ENCODE results near the gene BDH1. TPM values are rescaled to one million over a fixed set of nuclear protein-coding genes. Genes with fewer than 3 reads are reported as not detected.

BDH1 gene
- total and polyA plus RNA-seq, 2 of the 13 experiments (the other 11 are each of a cell fraction or from before 2014, with no cell fraction given), result 21.2 to 71.9 TPM

- TF ChIP-seq STAG1 (CRISPR knock-in tag; IDR thresholded peaks at IDR 0.05), result peak; percentile 91
- 0 out of 2 replicates have a peak, but pooled peaks have one; percentile 16 for TF ChIP-seq NFKB2 (CRISPR knock-in tag; IDR thresholded peaks at IDR 0.05; ENCODE audit: borderline replicate concordance)
- TF ChIP-seq, protein P1, sequence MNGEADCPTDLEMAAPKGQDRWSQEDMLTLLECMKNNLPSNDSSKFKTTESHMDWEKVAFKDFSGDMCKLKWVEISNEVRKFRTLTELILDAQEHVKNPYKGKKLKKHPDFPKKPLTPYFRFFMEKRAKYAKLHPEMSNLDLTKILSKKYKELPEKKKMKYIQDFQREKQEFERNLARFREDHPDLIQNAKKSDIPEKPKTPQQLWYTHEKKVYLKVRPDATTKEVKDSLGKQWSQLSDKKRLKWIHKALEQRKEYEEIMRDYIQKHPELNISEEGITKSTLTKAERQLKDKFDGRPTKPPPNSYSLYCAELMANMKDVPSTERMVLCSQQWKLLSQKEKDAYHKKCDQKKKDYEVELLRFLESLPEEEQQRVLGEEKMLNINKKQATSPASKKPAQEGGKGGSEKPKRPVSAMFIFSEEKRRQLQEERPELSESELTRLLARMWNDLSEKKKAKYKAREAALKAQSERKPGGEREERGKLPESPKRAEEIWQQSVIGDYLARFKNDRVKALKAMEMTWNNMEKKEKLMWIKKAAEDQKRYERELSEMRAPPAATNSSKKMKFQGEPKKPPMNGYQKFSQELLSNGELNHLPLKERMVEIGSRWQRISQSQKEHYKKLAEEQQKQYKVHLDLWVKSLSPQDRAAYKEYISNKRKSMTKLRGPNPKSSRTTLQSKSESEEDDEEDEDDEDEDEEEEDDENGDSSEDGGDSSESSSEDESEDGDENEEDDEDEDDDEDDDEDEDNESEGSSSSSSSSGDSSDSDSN (CRISPR knock-in tag; IDR thresholded peaks at IDR 0.05), result 0 out of 2 replicates have a peak, but pooled peaks have one; percentile 2
- TF ChIP-seq, protein P2, sequence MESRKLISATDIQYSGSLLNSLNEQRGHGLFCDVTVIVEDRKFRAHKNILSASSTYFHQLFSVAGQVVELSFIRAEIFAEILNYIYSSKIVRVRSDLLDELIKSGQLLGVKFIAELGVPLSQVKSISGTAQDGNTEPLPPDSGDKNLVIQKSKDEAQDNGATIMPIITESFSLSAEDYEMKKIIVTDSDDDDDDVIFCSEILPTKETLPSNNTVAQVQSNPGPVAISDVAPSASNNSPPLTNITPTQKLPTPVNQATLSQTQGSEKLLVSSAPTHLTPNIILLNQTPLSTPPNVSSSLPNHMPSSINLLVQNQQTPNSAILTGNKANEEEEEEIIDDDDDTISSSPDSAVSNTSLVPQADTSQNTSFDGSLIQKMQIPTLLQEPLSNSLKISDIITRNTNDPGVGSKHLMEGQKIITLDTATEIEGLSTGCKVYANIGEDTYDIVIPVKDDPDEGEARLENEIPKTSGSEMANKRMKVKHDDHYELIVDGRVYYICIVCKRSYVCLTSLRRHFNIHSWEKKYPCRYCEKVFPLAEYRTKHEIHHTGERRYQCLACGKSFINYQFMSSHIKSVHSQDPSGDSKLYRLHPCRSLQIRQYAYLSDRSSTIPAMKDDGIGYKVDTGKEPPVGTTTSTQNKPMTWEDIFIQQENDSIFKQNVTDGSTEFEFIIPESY (CRISPR knock-in tag; IDR thresholded peaks at IDR 0.05), result 0 out of 2 replicates have a peak, but pooled peaks have one; percentile 13
- TF ChIP-seq HHEX (CRISPR knock-in tag; IDR thresholded peaks at IDR 0.05), result no peak
- peak; percentile 44 to 46; a peak in 2 of 4 replicates for TF ChIP-seq HMGXB4 (CRISPR knock-in tag; IDR thresholded peaks at IDR 0.05; ENCODE audit: borderline replicate concordance in 1 of 2, low read depth in 1 of 2)
- no peak for TF ChIP-seq ZNF670 (CRISPR knock-in tag; IDR thresholded peaks at IDR 0.05; ENCODE audit: borderline replicate concordance)
- no peak for TF ChIP-seq NFRKB (IDR thresholded peaks at IDR 0.05)
- peak; percentile 45; the same call in 1 of the 2 replicates for TF ChIP-seq TBX2 (CRISPR knock-in tag; IDR thresholded peaks at IDR 0.05; ENCODE audit: borderline replicate concordance)
- TF ChIP-seq, protein P3, sequence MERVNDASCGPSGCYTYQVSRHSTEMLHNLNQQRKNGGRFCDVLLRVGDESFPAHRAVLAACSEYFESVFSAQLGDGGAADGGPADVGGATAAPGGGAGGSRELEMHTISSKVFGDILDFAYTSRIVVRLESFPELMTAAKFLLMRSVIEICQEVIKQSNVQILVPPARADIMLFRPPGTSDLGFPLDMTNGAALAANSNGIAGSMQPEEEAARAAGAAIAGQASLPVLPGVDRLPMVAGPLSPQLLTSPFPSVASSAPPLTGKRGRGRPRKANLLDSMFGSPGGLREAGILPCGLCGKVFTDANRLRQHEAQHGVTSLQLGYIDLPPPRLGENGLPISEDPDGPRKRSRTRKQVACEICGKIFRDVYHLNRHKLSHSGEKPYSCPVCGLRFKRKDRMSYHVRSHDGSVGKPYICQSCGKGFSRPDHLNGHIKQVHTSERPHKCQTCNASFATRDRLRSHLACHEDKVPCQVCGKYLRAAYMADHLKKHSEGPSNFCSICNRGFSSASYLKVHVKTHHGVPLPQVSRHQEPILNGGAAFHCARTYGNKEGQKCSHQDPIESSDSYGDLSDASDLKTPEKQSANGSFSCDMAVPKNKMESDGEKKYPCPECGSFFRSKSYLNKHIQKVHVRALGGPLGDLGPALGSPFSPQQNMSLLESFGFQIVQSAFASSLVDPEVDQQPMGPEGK (CRISPR knock-in tag; IDR thresholded peaks at IDR 0.05), result peak; percentile 48; the same call in 1 of the 2 replicates
- peak; percentile 29; the same call in 1 of the 2 replicates for TF ChIP-seq SPEN (CRISPR knock-in tag; IDR thresholded peaks at IDR 0.05; ENCODE audit: low read depth)
- TF ChIP-seq ZFX (CRISPR knock-in tag; IDR thresholded peaks at IDR 0.05; ENCODE audit: low read depth), result peak; percentile 41; the same call in 1 of the 2 replicates
- no peak for TF ChIP-seq ZNF597 (CRISPR knock-in tag; IDR thresholded peaks at IDR 0.05)
- no peak for TF ChIP-seq RBFOX2 (IDR thresholded peaks at IDR 0.05; ENCODE audit: low read depth, low read length)
- no peak for TF ChIP-seq ZFP36L2 (CRISPR knock-in tag; IDR thresholded peaks at IDR 0.05)
- 0 out of 2 replicates have a peak, but pooled peaks have one; percentile 31 for TF ChIP-seq RFXANK (CRISPR knock-in tag; IDR thresholded peaks at IDR 0.05)
- 0 out of 2 replicates have a peak, but pooled peaks have one; percentile 41 for TF ChIP-seq ZNF501 (CRISPR knock-in tag; IDR thresholded peaks at IDR 0.05)
Measured at GRCh38 chr3:197547306-197548011, 8.3 kb downstream of the BDH1 start (continued).
